Measurements from ENCODE around the gene GPR107.

The GPR107 gene

GRCh38 chr9:130122456-130122855 lies 68.8 kb downstream of the GPR107 start:
- no peak for DNase-seq (ENCODE audit: low read depth)
- H3K4me3 ChIP-seq (ENCODE audit: low read depth, low read length): no peak overlapping the region

DNA sequence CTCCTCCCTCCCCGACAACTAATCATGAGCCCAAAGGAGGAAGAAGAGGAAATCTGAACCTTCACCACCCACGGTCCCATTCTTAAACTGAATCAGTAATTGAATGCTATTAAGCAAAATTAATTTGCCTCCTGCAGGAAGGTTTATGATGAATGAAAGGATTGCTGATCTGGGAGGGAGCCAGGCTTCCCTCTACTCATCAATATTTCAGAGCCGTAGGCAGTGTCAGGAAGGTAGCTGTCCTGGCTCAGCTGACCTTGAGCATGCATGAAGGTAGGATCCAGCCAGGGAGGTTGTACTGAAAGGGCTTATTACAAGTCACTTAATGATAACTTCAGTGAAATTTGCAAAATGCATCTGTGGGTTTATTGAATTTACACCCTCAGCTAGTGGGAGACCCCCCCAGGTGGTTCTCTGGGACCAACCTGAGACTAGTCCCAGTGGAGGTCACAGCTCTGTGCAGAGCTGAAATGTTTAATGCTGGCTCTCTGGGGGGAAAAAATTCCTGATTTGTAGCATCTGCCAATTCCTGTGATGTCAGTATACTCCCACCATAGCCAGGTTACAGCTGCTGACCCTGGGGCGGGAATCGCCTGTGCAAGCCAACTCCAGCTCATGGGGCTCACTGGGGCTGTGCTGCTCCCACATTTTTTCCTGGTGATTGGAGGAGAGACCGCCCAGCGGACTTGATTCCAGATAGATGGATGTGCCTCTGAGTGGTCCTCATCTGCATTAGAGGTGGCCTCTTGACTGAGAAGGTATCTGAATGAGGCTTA lies 70.6 kb downstream of the GPR107 start:
- DNase-seq (ENCODE audit: low read depth): no peak
- no peak overlapping the region for H3K4me3 ChIP-seq (ENCODE audit: low read depth, low read length)

DNA sequence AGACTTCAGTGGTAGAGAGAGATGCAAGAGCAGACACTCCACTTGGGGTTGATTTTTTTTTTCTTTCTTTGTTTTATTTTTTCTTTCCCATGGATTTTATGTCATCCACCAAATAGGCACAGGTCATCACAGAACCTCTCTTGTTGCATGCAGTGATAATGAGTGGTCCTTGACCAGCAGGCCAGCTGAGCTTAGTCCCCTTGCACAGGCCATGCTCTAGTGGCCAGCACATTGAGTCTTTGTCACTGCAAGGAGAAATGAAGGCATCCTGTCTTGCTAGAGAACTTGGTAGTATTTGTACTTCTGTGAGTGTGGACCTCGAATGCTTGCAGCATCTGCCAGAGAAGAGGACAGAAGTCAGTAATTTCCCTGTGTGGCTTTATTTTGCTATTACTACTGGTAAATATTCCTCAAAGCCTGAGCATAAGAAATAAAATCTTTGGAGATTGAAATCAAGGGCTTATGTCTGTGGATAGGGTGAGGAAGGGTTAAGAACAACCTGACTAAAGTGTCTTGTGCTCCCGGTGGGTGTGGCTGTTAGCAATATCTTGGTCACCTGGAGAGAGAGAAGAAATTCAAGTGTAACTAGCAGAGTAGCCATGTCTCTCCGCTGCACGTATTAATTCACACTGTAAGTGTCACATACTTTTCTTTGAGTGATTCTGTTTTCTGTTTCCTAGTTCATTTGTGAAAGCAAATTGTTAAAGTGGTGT lies 73.2 kb downstream of the GPR107 start:
- no peak for DNase-seq (ENCODE audit: low read depth)
- H3K4me3 ChIP-seq (ENCODE audit: low read depth, low read length): no peak overlapping the region

DNA sequence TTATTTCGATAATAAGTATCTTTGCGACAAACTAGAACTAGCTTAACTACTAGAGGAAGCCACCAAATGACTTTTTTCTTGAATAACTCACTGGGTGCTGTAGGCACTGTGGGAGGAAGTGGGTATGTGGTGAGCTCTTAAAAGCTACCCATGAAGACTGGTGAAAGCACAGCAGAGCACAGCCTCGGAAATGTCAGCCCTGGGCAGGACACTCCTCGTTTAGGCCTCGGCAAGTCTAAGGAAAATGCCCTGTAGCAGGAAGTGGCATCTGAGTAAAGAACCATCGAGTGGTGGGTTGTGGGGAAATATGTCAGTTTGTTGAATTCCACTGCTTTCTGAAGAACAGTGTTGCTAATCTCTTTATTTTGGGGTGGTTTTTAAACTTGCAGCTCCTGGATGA lies 74.5 kb downstream of the GPR107 start:
- H3K4me3 ChIP-seq (ENCODE audit: low read depth, low read length): no peak overlapping the region
- no peak for DNase-seq (ENCODE audit: low read depth)

DNA sequence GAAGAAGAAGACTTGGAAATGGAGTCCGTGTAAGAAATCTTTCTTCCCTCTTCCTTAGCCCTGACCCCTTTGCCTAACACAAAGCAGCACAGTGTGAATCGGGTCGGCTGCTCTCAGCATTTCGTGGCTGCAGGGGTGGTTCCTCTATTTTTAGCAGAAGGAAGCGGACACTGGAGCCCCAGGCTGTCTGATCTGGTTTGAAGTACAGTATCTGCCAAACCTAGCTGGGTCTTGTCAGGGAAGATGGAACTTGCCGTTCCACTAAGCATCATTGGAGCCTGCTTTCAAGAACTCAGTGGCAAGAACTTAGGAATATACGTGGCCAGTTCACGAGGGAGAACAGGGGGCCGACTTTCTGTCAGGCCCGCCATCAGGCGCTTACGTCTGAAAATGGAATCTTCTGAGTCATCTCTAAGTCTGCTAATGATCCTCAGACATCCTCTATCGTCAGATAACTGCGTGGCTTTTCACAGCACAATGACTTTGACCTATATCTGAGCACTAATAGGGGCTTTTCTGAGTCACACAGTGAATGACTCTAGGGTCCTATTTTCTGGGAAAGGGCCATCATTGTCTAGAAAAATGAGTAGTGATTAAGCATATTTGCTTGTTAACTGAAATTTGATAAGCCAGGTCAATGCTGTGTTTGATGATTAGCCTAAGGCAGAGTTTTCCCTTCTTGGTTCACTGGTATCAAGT lies 75.2 kb downstream of the GPR107 start:
- H3K4me3 ChIP-seq (ENCODE audit: low read depth, low read length): no peak overlapping the region
- peak; percentile 81 for DNase-seq (ENCODE audit: low read depth)

GRCh38 chr9:130129432-130130061 lies 75.8 kb downstream of the GPR107 start:
- H3K4me3 ChIP-seq (ENCODE audit: low read depth, low read length): no peak overlapping the region
- DNase-seq (ENCODE audit: low read depth): no peak

- no peak overlapping the region for H3K4me3 ChIP-seq (ENCODE audit: low read depth, low read length)
- DNase-seq (ENCODE audit: low read depth): no peak
These were observed 79.0 kb downstream of the GPR107 start for GRCh38 chr9:130132746-130133145.

DNA sequence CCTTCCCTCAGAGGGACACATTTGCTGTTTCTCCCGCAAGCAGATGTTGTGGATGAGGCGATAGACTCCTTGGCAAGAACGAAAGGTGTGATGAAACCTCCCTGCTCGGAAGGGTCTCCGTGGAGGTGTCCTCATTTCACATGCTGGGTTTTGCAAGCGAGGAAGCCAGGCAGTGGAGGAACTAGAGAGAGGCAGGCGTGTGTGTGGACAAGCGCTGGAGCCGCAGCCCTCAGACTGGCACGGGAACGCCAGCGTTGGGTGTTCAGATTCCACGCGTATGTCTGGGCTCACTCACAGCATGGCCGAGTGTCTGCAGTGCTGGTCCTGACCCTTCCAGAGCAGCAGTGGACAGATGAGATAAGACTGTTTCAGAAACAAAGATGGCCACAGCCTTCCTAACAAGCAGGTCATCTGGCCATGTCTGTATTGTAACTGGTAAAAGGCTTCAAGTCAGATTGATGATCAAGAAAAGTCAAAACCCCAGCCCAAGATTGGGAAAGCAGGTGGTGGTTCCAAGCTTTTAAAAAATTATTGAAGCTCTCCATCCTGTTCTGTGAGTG lies 83.5 kb downstream of the GPR107 start:
- no peak overlapping the region for H3K4me3 ChIP-seq (ENCODE audit: low read depth, low read length)
- DNase-seq (ENCODE audit: low read depth): no peak

- DNase-seq (ENCODE audit: low read depth): no peak
- no peak overlapping the region for H3K4me3 ChIP-seq (ENCODE audit: low read depth, low read length)
These were observed 84.0 kb downstream of the GPR107 start for GRCh38 chr9:130137641-130138081.

DNA sequence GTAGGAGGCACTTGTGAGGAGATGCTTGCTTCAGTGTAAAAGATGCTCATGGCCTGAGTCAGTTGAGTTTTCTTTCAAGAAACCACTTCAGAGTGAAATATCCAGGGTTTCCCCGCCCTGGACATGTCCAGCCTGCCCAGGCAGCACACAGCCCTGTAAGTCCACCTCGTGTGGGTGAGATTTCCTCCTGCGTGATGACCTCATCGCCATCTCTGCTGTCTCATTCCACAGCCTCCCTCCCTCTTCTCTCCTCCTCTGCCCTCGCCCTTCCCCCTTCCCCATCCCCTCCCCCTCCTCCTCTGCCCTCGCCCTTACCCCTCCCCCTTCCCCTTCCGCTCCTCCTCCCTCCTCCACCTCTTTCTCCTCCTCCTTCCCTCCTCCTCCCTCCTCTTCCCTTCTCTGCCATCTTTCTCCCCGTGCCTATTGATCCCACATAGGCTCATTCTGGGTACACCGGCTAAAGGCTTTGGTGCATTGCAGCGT lies 84.5 kb downstream of the GPR107 start:
- no peak overlapping the region for H3K4me3 ChIP-seq (ENCODE audit: low read depth, low read length)
- DNase-seq (ENCODE audit: low read depth): peak; percentile 92

DNA sequence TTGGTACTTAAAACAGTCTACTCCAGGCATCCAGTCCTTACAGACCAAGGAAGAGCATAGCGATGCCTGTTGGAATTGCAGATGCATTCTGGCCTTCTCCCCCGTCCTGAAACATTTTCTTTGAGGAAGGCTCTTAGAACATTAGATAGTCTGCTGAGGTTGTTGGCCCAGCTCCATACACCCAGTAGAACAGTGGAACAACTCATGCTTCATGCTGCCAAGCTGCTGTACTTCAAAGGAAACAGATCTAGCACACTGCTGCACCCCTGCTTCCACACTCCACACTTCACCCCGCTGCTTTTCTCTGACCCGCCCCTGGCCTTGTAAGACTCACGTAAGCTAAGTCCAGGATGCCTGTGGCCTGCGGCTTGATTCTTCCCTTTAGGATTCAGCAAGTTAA lies 85.1 kb downstream of the GPR107 start:
- DNase-seq (ENCODE audit: low read depth): peak; percentile 96
- no peak overlapping the region for H3K4me3 ChIP-seq (ENCODE audit: low read depth, low read length)

GRCh38 chr9:130139251-130139650 lies 85.5 kb downstream of the GPR107 start:
- no peak overlapping the region for H3K4me3 ChIP-seq (ENCODE audit: low read depth, low read length)
- DNase-seq (ENCODE audit: low read depth): no peak

GRCh38 chr9:130140706-130141105 lies 87.0 kb downstream of the GPR107 start:
- DNase-seq (ENCODE audit: low read depth): no peak
- H3K4me3 ChIP-seq (ENCODE audit: low read depth, low read length): no peak overlapping the region

GRCh38 chr9:130142056-130142455 lies 88.3 kb downstream of the GPR107 start:
- no peak for DNase-seq (ENCODE audit: low read depth)
- no peak overlapping the region for H3K4me3 ChIP-seq (ENCODE audit: low read depth, low read length)

GRCh38 chr9:130142641-130143040 lies 88.9 kb downstream of the GPR107 start:
- DNase-seq (ENCODE audit: low read depth): no peak
- no peak overlapping the region for H3K4me3 ChIP-seq (ENCODE audit: low read depth, low read length)

DNA sequence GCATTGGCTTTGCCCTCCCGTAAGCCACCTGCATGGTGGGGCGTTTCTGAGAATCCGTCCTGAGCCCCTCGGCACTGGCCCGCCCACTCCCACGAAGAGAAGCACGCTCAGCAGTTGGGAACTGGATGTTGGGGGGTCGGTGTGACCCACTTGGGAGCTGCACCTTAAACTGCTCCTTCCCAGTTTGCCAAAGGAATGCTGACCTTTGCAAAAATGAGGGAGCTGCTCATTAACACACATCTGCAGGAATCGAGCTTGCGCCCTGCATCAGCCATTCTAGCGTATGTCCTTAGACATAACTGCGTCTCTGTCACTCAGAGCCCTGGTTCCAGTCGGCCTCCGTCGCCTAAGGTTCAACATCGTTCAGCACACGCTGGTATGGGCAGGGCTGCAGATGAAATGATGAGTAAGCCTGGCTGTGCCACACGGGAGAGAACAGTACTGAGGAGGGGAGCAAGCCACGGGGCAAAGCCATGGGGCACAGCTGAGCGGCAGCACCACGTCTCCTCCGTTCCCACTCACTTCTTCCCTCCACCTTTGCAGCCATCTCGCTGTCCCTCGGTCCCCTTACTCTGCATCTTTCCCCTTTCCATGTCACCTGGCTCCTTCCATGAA lies 89.7 kb downstream of the GPR107 start:
- no peak overlapping the region for H3K4me3 ChIP-seq (ENCODE audit: low read depth, low read length)
- no peak for DNase-seq (ENCODE audit: low read depth)

GRCh38 chr9:130143958-130144366 lies 90.3 kb downstream of the GPR107 start:
- DNase-seq (ENCODE audit: low read depth): no peak
- no peak overlapping the region for H3K4me3 ChIP-seq (ENCODE audit: low read depth, low read length)

GRCh38 chr9:130144703-130145102 lies 91.0 kb downstream of the GPR107 start:
- DNase-seq (ENCODE audit: low read depth): no peak
- no peak overlapping the region for H3K4me3 ChIP-seq (ENCODE audit: low read depth, low read length)

DNA sequence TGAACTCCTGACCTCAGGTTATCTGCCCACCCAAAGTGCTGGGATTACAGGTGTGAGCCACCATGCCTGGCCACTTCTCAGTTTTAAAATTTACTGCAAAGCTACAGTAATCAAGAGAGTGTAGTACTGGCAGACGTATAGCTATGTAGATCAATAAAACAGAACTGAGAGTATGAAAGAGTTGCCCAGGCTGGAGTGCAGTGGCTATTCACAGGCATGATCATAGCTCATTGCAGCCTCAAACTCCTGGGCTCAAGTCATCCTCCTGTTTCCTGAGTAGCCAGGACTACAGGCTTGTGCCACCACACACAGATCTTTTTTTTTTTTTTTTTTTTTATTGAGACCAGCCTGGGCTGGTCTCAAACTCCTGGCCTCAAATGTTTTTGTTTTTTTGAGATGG lies 92.0 kb downstream of the GPR107 start:
- no peak for DNase-seq (ENCODE audit: low read depth)
- no peak overlapping the region for H3K4me3 ChIP-seq (ENCODE audit: low read depth, low read length)

Data from skeletal muscle cell (primary cell).